ENCODE results near the gene EMP1.

The EMP1 gene

DNA sequence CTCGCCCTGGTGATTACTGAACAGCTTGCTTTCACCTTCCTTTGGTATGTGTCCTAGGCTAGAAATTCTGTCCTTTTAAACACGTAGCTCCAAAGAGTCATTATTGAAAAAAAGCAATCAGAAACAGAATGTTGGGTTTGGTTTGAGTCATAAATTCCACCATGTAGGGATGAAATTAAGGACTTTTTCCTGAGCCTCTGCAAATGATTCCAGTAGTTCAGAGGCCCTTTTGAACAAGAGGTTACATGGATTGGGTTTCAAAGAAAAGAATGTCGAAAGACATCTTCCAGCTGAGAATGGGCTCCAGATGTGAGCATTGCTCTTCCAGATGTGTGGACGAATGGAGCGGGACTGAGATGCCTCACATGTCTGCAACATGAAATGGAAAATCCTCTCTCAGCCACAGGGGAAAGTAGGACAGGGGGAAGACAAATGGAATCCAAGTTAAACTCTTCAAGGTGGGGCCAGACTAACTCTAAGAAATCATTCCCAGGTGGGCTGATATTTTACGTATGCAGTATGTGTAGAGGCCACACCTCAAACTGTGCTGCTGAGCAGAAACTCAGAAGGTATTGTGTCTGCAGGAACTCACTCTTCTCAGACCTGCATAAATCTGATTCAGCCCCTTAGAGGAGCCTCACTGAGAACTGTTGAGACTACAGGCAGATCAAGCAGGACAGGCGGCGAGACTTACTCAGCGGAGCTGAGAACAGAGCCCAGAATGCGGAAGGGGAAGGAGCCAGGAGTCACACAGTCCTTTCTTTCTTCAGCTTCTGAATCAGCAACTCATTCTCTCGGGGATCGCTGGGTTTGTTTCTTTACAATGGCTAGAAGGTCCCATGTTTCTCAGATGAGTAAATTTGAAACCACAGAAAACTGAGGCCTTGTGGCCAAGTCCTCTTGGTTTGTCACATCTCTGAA lies 23.3 kb upstream of the EMP1 start:
- no peak for DNase-seq (ENCODE audit: low spot score)

GRCh38 chr12:13175499-13175898 lies 21.0 kb upstream of the EMP1 start:
- DNase-seq (ENCODE audit: low spot score) = no peak

- no peak for DNase-seq (ENCODE audit: low spot score)
Measured at GRCh38 chr12:13176256-13176655, 20.3 kb upstream of the EMP1 start.

DNA sequence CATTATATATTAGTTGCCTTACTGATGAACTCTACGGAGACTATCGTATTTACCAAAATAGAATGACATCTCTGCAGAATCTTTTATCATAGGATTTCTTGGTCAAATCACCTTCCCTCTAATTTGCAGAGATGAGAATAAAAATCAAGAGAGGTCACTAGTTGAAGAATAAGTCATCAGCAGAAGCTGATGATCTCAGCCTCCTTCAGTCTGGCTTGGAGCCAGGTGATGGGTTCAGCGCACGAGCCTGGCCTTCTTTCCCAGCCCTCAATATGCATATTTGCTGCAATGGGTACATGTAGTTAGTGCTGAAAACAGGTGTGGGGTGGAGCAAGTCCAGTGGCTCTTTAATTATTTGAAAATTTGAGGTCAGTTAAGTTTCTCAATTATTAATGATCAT lies 19.2 kb upstream of the EMP1 start:
- DNase-seq (ENCODE audit: low spot score) = no peak

DNA sequence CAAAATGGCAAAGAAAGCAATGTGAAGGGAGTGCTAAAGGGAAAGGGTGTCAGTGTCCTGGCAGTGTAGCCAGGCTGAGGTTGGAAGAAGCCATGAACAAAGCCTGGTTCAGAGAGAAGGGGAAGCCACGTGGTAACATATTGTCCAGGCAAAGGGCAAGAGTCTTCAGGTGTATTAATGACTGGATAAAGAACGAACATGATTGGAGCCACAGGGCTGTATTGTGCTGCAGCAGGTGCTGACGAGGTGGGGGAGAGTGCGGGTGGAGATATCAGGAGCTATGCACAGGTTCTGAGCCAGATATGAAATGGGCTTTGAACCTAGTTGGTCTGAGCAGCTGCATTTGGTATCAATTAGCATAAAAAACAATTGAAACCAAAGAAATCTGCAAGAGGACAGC lies 18.6 kb upstream of the EMP1 start:
- DNase-seq (ENCODE audit: low spot score) = no peak

DNA sequence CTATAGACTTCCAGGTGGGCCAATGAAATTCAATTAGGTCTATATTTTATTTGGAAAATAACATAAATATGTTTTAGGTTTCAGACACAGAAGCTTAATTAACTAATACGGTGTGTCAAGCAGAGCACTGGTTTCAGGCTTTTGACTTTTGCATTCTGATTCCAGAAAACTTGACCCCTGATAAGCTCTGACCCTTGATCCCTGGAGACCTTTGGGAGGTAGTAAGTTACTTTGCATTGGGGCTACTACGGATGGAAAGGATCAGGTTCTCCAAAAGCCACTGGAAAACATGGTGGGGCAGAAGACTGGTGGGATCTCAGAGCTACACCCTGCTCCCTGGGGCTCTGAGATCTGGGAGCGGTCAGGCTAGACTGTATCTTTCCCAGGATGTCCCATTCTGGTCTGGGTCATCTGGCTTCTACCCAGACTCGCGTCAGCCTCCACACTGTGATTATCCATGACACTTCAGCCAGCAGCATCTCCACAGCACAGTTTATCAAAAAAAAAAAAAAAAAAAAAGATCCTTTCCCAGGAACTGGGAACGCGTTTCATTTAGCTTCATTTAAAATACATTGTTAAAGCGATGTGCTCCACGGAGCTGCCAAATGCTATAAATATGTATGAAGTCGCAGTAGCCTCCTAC lies 17.8 kb upstream of the EMP1 start:
- DNase-seq (ENCODE audit: low spot score) = no peak

DNA sequence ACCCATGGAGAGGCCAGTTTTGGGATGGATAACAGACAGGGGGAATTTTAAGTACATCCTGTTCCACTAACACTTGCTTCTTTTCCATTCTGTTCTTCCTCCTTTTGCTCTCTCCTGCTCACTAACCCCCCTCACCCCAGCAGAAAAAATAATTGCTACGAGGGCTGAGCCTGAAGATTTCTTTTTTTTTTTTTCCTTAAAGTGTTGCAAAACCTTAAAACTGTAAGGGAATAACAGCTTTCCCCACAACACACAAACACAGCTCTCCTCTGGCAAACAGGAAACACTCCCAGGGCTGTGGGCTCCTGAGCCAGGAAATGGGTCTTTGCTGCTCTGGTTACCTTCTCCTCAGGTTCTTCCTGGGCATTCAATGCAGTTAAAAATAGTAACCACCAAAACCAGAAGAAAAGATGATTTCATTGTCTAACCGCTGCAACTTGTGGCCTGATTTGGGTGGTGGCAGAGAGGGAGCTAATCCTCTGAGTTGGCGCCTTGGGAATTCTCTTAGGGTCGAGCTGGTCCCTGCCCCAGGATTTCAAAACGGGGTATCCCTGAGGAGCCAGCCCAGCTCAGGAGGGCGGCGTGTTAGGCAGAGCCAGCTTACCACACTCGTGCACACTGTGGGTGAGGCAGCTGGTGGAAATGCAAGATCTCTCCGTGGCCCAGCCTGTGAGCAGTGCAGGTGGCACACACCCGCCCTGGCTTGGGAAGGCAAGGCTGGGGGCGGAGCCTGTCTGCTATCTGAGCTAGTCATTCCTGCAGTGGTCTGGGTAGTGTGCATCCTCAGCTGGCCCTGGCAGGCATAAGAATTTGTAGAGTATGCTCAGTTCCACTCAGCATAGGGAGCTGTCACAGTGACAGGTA lies 17.1 kb upstream of the EMP1 start:
- DNase-seq (ENCODE audit: low spot score) = peak; percentile 49

GRCh38 chr12:13181375-13182070 lies 15.0 kb upstream of the EMP1 start:
- DNase-seq (ENCODE audit: low spot score) = no peak

- no peak for DNase-seq (ENCODE audit: low spot score)
Measured at GRCh38 chr12:13182881-13183280, 13.6 kb upstream of the EMP1 start.

GRCh38 chr12:13183620-13184019 lies 12.9 kb upstream of the EMP1 start:
- DNase-seq (ENCODE audit: low spot score) = no peak

DNA sequence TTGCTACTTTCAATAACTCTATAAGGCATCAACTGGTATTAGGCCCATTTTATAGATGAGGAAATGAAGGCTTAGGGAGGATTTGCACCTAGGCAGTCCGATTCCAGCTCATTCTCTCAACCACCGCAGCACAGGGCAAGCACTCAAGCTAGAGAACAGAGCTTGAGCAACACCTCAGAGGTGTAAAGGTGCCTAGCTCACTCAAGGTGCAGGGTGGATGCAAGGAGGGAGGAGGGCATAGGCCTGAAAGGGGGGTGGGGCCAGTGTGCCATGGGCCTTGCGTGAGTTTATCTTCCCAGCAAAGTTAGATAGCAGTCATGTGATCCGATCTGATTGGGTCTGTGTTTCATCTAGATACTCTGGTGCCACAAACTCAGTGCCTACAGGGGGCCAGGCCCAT lies 10.2 kb upstream of the EMP1 start:
- DNase-seq (ENCODE audit: low spot score) = no peak

- DNase-seq (ENCODE audit: low spot score) = no peak
Measured at GRCh38 chr12:13187399-13187798, 9.1 kb upstream of the EMP1 start.

DNA sequence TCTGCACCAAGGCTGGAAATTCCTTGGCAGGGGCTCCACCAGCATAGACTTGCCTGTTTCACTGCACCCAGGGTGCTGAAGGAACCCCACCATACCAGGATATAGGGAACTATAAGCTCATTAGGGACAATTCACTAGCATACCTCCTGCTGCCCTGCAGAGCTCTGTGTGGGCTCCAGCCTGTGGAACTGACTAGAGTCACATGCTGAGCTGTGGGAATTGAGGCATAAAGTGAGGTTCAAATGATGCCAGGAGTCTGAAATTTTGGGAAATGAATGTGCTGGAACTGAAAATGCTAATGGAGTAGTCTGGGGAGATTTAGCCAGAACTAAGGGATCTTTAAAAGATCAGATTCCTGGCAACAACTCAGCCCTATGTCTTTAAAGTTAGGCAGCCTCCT lies 7.3 kb upstream of the EMP1 start:
- no peak for DNase-seq (ENCODE audit: low spot score)

DNA sequence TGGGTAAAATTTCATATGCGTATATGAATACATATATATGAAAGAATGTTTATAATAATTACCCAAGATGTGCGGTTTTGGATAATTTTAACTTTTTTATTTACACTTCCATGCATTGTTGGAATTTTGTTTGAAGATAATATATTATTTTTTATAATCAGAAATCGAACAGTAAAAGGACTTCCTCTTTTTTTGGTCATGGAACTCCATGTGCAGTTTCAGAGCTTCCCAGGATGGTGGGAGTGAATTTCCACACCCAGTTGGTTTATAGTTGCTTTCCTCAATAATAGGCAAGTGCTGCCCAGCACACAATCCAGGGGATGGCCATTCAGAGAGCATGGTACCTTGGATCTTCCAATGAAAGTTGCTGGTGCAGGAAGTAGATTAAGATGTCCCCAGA lies 6.3 kb upstream of the EMP1 start:
- DNase-seq (ENCODE audit: low spot score) = no peak

DNA sequence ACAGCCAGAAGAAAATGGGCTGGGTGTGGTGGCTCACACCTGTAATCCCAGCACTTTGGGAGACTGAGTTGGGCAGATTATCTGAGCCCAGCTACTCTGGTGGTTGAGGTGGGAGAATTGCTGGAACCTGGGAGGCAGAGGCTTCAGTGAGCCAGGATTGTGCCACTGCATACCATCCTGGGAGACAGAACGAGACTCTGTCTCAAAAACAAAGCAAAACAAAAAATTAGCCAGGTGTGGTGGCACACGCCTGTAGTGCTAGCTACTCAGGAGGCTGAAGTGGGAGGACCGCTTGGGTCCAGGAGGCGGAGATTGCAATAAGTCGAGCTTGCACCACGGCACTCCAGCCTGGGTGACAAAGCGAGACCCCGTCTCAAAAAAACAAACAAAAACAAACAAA lies 3.8 kb upstream of the EMP1 start:
- no peak for DNase-seq (ENCODE audit: low spot score)

DNA sequence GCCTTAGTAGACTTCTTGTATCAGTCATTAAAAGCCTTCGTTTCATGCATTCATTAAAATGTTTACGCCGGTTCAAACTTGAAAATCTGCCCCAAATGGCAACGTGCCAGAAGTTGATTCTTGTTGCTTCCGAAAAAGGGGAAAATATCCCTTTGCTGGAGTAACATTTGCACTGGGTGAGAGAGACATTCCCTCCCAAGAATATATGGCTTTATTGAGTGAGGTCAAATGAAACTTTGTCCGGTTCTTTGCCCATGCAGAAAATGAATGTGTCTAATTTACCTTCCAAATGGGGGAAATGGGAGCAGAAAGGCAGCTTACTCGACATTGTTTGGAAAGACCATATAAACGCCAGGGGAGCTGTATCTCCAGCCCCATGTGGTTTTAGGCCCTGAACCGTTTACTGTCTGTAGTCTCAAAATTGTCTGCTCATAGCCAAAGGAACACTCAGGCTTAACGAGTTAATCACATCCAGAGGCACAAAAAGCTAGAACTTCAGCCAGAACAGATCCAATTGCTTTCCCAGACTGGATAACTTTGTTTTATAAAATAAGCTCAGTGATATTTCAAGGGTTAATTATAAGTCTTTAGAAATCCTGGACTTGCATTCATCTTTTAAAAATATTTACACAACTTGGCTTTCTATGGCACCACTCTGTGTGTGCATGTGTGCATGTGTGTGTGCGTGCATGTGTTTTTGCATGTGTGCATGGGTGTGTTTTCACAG lies 2.9 kb upstream of the EMP1 start:
- no peak for DNase-seq (ENCODE audit: low spot score)

DNA sequence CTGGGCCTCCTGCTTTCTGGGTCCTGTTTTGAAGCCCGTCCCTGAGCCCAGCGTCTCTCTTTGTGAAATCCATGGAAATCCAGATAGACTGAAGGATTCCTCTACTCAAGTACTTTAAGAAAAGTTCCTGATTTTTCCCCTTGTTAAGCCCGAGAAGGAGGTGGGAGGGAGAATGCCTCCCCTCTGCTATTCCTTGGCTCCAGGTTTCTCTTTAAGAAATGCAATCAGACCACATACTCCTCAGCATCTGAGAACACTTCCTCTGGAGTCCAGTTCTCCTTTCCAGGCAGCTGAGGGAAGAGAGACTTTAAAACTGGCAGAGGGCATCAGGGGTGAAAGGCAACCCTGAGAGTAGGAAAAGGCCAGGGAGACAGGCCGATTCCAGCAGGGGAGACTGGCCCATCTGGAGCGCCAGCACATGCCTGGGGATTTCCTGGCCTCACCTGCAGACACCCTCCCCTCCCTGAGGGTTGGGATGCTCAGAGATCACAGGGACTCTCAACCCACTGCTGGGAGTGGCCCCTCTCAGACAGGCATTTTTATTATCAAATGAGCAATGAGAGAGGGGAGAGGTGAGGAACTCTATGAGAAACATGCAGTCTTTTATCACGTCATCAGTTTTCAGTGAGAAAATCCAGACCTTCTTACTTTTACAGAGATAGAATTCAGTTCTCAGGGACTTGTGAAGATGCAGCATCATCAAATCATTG lies 2.0 kb upstream of the EMP1 start:
- DNase-seq (ENCODE audit: low spot score) = no peak

DNA sequence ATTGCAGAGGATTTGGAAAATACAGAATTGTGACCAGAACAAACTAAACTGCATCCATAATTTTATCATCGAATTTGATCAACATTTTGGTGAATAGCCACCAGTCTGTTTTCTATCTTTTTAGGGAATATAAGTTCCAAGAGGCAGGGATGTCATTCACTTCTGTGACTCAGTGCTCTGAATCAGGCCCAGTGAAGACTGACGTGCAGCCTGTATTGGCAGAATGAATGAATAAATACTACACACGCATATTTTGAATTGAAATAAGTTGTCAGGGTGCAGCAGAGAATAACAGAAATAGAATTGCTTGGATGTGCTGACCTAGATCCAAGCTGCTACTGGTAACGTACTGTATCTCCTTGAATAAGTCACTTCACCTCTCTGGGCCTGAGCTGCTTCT lies 1.3 kb upstream of the EMP1 start:
- no peak for DNase-seq (ENCODE audit: low spot score)

GRCh38 chr12:13195785-13196129 lies 769 bp upstream of the EMP1 start:
- no peak for DNase-seq (ENCODE audit: low spot score)

DNA sequence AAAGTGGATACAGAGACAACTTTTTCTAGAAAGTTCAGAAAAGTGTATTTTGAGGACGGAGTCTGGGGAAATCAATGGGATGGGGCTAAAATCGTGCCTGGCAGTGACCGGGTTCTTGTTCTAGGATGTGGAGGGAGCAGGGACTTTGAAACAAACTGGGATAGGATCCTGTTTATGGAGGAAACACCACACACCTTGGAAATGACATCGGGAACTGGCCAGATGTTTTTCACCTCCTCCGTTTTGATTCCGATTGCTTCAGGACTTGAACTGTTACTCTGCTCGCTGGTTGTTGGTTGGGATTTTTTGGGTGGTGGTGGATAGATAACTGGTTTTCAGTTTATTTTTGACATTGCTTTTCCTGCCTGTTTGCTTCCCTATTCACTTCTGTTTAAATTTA lies 506 bp downstream of the EMP1 start:
- DNase-seq (ENCODE audit: low spot score) = no peak

Data from kidney capillary endothelial cell (primary cell).